PC-3 (cell line): ENCODE data around the gene ARL9. TPM values are rescaled to one million over a fixed set of nuclear protein-coding genes. Genes with fewer than 3 reads are reported as not detected.

Experiments used
- ATAC-seq: fragments of 200-7000 bp; cut with Tn5 transposase; 2 replicates; pipeline ENCODE4 v1.9.1; 2020; ENCODE audit warnings: mild to moderate bottlenecking, moderate library complexity
- Bru-seq: library from RNA; stranded (reverse); fragments of 400-500 nt; gene quantifications from one replicate; lab custom pipeline; 2021; lab: Mats Ljungman, UMichigan
- BruChase-seq, 2 experiments: library from RNA; stranded (reverse); fragments of 400-500 nt; gene quantifications; one replicate each; lab custom pipeline; 2021; lab: Mats Ljungman, UMichigan
- BruUV-seq: library from RNA; stranded (reverse); fragments of 400-500 nt; replicated peaks from 2 replicates; lab custom pipeline; 2021; lab: Mats Ljungman, UMichigan
- CTCF ChIA-PET: fragments of 300-600 bp; sonication (Branson Sonifier 250); formaldehyde crosslinking; loops from one replicate; lab custom pipeline; 2022; ENCODE audit warnings: antibody characterized with exemption; lab: Charles Lee
- POLR2A ChIA-PET: fragments of 300-600 bp; sonication (Branson Sonifier 250); formaldehyde crosslinking; loops from one replicate; lab custom pipeline; 2022; ENCODE audit warnings: antibody characterized with exemption; ENCODE audit not compliant: unreplicated experiment; lab: Charles Lee
- DNase-seq: peaks from one replicate; pipeline ENCODE4 v3.0.0-alpha.2; 2015
- H2AFZ ChIP-seq: fragments of 300-600 bp; sonication (generic); 2 replicates; pipeline ENCODE4 v1.6.0; 2016; ENCODE audit warnings: antibody characterized with exemption, low read length
- H3F3A ChIP-seq: fragments of 300-600 bp; sonication (generic); one replicate; pipeline ENCODE4 v1.6.0; 2017; ENCODE audit warnings: antibody characterized with exemption, low read length, control low read depth, mild to moderate bottlenecking; ENCODE audit not compliant: unreplicated experiment
- H3K27ac ChIP-seq: fragments of 300-600 bp; sonication (generic); 2 replicates; pipeline ENCODE4 v1.5.1; 2016; ENCODE audit warnings: mild to moderate bottlenecking, low read length
- H3K27me3 ChIP-seq: fragments of 300-600 bp; sonication (generic); 2 replicates; pipeline ENCODE4 v1.6.1; 2016; ENCODE audit warnings: low read length, mixed read lengths
- H3K36me3 ChIP-seq: fragments of 300-600 bp; sonication (generic); 2 replicates; pipeline ENCODE4 v1.6.1; 2016; ENCODE audit warnings: low read depth, mixed run types, low read length, mixed read lengths
- H3K4me1 ChIP-seq: fragments of 300-600 bp; sonication (generic); 2 replicates; pipeline ENCODE4 v1.5.1; 2016; ENCODE audit warnings: low read length; ENCODE audit not compliant: insufficient read depth
- H3K4me2 ChIP-seq: fragments of 300-600 bp; sonication (generic); 2 replicates; pipeline ENCODE4 v1.6.0; 2016; ENCODE audit warnings: low read length
- H3K4me3 ChIP-seq: fragments of 300-600 bp; sonication (generic); 2 replicates; pipeline ENCODE4 v1.5.1; 2016; ENCODE audit warnings: mild to moderate bottlenecking, low read length, mixed read lengths
- H3K79me2 ChIP-seq: fragments of 300-600 bp; sonication (generic); 2 replicates; pipeline ENCODE4 v1.6.1; 2017; ENCODE audit warnings: low read length, mixed read lengths
- H3K9ac ChIP-seq: fragments of 300-600 bp; sonication (generic); 2 replicates; pipeline ENCODE4 v1.6.0; 2016; ENCODE audit warnings: mild to moderate bottlenecking, low read length
- H3K9me2 ChIP-seq: fragments of 300-600 bp; sonication (generic); replicated peaks from 2 replicates; pipeline ENCODE4 v1.6.1; 2016; ENCODE audit warnings: mixed run types, low read length, mixed read lengths
- H3K9me3 ChIP-seq: fragments of 300-600 bp; sonication (generic); 2 replicates; pipeline ENCODE4 v1.6.1; 2016; ENCODE audit warnings: low read length, mixed read lengths
- H4K20me1 ChIP-seq: fragments of 300-600 bp; sonication (generic); 2 replicates; pipeline ENCODE4 v1.6.1; 2016; ENCODE audit warnings: low read length, mixed read lengths
- CTCF ChIP-seq: fragments of 300-600 bp; sonication (generic); conservative IDR thresholded peaks from 2 replicates; pipeline ENCODE4 v1.5.1; 2017; ENCODE audit warnings: antibody characterized with exemption, low read depth, mild to moderate bottlenecking, low read length
- EZH2 ChIP-seq: fragments of 300-600 bp; sonication (generic); IDR thresholded peaks from one replicate; pipeline ENCODE4 v1.6.1; 2017; ENCODE audit warnings: antibody characterized with exemption, mild to moderate bottlenecking, low read length; ENCODE audit not compliant: unreplicated experiment
- EZH2phosphoT487 ChIP-seq: fragments of 300-600 bp; sonication (generic); IDR thresholded peaks from 2 replicates; pipeline ENCODE4 v1.6.1; 2018; ENCODE audit warnings: mild to moderate bottlenecking, antibody characterized with exemption, low read length, borderline replicate concordance
- intact Hi-C: fragments of 100-400 bp; cut with micrococcal nuclease; formaldehyde crosslinking; loops from 2 replicates; pipeline ENCODE4 v1.9.0; 2023
- long read RNA-seq: library from polyadenylated mRNA; unstranded; transcript quantifications from one replicate; pipeline ENCODE4 v2.0.0, GENCODE V29; 2021; ENCODE audit not compliant: unreplicated experiment
- total RNA-seq: library from RNA; depleted of rRNA; stranded (reverse); fragments of >200 nt; gene quantifications from 2 replicates; pipeline ENCODE4 v1.2.3, GENCODE V29; 2014; rRNA removed

The ARL9 gene
- 0.29 and 0.51 TPM in 2 replicates for total RNA-seq
- percentile 41 among the genes with signal in this experiment for Bru-seq, nascent RNA
- percentile 67 among the genes with signal in this experiment for BruChase-seq, experiment 1, labeled RNA remaining after a 6-hour chase
- percentile 62 among the genes with signal in this experiment for BruChase-seq, experiment 2, labeled RNA remaining after a 2-hour chase
- long read RNA-seq: 0 reads

- Histone ChIP-seq H3K27ac (no peak within 1 kb of the TSS), H3K27me3 (no peaks in the 10 kb centered on the region), H4K20me1 (no peaks in the 10 kb centered on the region), H3K9ac (peak within 1 kb of the TSS; percentile 30), H3K36me3 (peaks cover 14% of the 10 kb centered on the region; the same call in 1 of the 2 replicates), H3K9me3 (no peaks in the 10 kb centered on the region), H2AFZ (peak within 1 kb of the TSS; percentile 52), H3K4me2 (peak within 1 kb of the TSS; percentile 72), H3F3A (no peaks in the 10 kb centered on the region), H3K4me3 (peak within 1 kb of the TSS; percentile 60), H3K9me2 (no peaks in the 10 kb centered on the region), H3K4me1 (no peaks in the 10 kb centered on the region), H3K79me2 (no peaks in the 10 kb centered on the region)
- intact Hi-C loops: loop anchor here (5.0 kb wide), 1 partner anchor 297 kb away; no protein-coding TSS in a partner anchor
- DNase-seq: peak; percentile 49
- BruUV-seq: no TSS peak
- TF ChIP-seq EZH2phosphoT487: no peak
- no peak for TF ChIP-seq EZH2
- TF ChIP-seq CTCF: no peak
- peak; percentile 73 for ATAC-seq
- ChIA-PET CTCF (no interaction called here), POLR2A (no interaction called here)
Observed at GRCh38 chr4:56505269-56506130, at the start of gene ARL9. TSS of gene ARL9 (plus strand) at chr4:56505791. CDS start at chr4:56505863, 72 bp downstream.

GRCh38 chr4:56460085-56460484 is 45.5 kb upstream of the ARL9 start:
- BruUV-seq: no TSS peak
- peaks cover 68% of the 10 kb centered on the region for H3K36me3 ChIP-seq
- no peaks in the 10 kb centered on the region for H3F3A ChIP-seq
- no peaks in the 10 kb centered on the region for H3K9me3 ChIP-seq
- H4K20me1 ChIP-seq: no peaks in the 10 kb centered on the region
- DNase-seq (no peak), ATAC-seq (no peak)
- H2AFZ ChIP-seq: no peak overlapping the region
- H3K27me3 ChIP-seq: no peaks in the 10 kb centered on the region
- no peak for TF ChIP-seq EZH2
- TF ChIP-seq EZH2phosphoT487: no peak
- TF ChIP-seq CTCF: no peak
- peaks cover 16% of the 10 kb centered on the region for H3K79me2 ChIP-seq
- H3K9ac ChIP-seq: no peak overlapping the region
- POLR2A ChIA-PET: interaction anchor here (0.6 kb wide), 1 partner anchor 9 kb away, joined by 3 read pairs; no protein-coding TSS in a partner anchor
- no peak overlapping the region for H3K27ac ChIP-seq
- CTCF ChIA-PET: no interaction called here
- H3K4me2 ChIP-seq: no peak overlapping the region
- intact Hi-C loops: no loop called here
- no peak overlapping the region for H3K4me3 ChIP-seq
- no peaks in the 10 kb centered on the region for H3K4me1 ChIP-seq
- no peaks in the 10 kb centered on the region for H3K9me2 ChIP-seq
